HG02981 (cell line): ENCODE data around the gene ALKBH5.
"Not testable (repeated sequence)": the region's sequence is repeated elsewhere in the genome, so short reads cannot be mapped to it uniquely, and the experiment has no call there.

ENCODE experiments used
- ATAC-seq: cut with Tn5 transposase; IDR thresholded peaks from one replicate; pipeline ENCODE4 v1.9.1; 2021; ENCODE audit warnings: mild to moderate bottlenecking, moderate library complexity; ENCODE audit not compliant: unreplicated experiment

The ALKBH5 gene

DNA sequence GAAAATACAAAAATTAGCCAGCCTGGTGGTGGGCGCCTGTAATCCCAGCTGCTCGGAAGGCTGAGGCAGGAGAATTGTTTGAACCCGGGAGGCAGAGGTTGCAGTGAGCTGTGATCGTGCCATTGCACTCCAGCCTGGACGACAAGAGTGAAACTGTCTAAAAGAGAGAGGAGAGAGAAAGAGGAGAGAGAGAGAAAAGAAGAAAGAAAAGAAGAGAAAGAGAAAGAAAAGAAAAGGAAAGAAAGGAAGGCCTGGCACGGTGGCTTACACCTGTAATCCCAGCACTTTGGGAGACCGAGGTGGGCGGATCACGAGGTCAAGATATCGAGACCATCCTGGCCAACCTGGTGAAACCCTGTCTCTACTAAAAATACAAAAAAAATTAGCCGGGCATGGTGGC lies 33.3 kb downstream of the ALKBH5 start:
- ATAC-seq, result not testable (repeated sequence)

DNA sequence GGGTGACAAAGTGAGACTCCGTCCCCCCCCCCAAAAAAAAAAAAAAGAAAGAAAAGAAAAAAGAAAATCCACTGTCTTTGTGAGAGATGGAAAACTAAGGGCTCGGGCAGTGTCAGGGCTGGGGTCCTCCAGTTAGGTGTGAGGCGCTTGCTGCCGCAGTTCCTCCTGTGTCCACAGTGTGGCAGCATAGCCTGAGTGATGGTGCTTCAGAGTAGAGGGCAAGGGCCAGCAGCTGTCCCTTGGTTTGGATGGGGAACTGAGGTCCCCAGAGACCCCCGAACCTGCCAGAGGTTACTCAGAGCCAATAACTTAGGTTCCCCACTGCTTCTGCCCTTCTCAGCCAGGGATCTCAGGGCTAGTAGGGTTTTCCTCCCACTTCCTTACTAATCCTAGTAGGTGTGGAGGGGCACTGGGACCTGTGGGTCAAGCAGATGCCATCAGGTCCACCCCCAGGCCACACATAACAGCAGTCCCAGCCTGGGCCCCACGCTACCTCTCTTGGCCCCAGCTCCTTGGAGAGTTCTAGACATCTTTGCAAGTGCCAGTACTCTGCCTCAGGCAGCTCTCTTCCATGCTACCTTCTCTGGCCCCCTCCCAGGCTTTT lies 33.9 kb downstream of the ALKBH5 start:
- no peak for ATAC-seq

DNA sequence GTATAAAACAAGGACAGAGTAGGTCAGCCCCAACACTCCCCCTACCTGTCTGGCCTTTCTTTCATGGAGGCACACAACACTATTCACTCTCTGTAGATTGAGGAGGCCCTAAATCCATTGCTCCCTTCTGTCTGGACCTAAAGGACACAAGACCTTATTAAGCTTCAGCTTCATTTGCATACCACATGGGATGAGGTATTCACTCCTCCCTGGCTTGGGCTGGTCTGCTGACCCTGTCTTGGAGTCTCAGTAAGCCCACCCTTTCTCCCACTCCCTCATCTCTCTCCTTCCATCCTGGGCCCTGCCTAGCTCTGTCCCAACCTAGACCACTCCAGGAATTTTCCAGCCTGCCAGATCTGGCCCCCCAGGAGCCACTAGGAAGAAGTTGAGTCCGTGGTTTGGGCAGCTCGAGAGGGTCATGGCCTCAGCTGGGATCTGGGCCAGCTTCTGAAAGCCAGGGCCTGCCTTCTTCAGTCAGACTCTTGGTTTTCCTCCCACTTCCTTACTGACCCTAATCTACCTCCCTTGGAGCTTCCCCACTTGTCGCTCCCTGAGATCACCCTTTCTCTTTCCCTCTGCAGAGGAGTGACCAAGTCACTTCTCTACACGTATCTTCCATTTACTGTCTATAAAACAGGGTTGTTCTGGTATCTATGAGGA lies 35.3 kb downstream of the ALKBH5 start:
- ATAC-seq, result no peak

DNA sequence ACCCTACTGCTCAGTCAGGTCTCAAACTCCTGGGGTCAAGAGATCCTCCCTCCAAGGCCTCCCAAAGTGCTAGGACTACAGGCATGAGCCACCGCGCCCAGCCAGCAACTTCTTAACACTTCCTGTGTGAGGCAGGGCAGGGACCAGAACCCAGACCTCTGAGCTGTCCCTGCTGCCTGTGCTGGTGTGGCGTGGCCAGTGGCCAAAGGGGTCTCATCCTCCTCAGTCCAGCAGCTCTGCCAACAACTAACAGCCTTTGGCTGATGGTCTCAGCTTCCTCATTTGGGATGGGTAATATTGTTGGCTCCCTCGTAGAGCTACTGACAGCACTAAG lies 40.4 kb downstream of the ALKBH5 start:
- no peak for ATAC-seq

DNA sequence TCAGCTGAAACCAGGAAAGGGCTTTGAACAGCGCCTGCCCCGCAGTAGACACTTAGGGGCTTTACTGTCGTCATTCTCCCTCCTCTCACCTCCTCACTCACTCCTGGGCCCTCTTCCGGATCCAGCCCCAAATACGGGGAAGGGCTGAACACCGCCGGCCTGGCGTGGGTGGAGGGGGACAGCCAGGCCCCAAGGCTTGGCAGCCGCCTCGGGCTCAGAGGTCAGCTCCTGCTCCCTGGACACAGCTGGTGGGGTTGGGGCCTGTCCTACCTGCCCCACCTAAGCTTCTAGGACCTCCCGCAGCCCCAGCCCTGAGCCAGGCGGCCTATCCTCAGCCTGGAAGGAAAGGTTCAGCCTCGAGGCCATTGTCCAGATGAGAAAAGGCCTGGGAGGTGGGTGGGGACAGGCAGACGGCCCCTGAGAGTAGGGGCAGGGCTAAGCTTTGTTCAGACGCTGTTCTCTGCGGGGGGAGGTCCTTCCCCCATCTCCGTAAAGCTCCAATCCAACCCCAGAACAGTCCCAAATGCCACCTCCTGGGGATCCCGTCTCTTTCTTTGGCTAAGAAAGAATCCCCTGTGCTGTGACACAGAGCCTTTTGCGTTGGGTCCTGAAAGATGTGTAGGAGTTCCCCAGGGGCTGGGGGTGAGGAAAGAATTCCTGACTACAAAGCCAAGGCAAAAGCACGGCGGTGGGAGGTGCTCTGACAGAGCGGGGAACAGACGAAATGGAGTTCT lies 40.9 kb downstream of the ALKBH5 start:
- ATAC-seq, result no peak

DNA sequence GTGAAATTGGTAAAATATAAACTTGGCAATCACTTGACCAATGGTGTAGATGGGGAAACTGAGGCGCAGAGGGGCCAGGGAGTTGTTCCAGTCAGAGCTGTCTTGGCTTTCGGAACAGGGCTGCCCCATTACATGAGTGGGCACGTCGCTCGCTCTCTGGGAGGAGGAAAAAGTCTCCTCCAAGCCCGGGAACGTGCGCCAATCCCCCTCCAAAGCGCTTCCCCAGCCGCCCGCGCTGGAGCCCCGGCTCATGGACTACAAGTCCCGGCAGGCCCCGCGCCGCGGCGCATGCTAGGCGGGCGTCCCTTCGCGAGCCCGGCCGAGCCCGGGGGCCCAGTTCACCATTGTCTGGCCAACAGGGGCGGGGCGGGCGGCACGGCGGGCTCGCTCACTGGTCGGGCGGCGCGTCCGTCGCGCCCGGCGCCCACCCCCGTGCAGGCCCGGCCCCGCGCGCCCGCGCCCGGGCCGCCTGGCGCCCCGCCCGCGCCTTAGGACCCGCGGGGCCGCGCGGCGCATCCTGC lies 41.6 kb downstream of the ALKBH5 start, which contains the start of gene LLGL1:
Gene LLGL1 (plus strand): TSS at position 515 of the 521 bp plus-strand sequence. CDS start 48 bp downstream, outside the sequence.
- ATAC-seq, result peak; percentile 93

DNA sequence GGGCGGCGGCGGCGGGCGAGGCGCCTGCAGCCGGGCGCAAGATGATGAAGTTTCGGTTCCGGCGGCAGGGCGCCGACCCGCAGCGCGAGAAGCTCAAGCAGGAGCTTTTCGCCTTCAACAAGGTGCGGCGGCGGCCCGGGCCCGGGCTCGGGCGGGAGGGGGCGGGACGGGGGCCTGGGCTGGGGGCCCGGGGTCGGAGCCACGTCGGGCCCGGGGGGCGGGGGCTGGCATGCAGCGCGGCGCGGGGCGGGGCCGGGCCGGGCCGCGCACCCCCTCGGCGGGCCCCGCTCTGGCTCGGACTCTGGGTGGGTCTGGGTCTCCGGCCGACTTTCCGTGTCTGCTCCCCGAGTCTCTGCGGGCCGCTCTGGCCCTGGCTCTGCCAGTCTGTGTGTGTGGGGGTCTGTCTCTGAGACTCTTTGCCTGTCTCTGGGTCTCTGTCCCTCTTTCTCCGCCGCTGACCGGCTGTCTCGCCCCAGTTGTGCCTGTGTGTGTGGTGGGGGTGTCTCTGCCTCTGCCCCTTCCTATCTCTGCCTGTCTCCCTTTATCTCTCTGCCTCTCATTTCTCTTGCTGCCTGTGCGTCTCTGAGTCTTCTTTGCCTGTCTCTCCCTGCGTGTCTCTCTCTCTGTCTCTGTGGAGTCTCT lies 42.1 kb downstream of the ALKBH5 start:
- peak; percentile 17 for ATAC-seq

DNA sequence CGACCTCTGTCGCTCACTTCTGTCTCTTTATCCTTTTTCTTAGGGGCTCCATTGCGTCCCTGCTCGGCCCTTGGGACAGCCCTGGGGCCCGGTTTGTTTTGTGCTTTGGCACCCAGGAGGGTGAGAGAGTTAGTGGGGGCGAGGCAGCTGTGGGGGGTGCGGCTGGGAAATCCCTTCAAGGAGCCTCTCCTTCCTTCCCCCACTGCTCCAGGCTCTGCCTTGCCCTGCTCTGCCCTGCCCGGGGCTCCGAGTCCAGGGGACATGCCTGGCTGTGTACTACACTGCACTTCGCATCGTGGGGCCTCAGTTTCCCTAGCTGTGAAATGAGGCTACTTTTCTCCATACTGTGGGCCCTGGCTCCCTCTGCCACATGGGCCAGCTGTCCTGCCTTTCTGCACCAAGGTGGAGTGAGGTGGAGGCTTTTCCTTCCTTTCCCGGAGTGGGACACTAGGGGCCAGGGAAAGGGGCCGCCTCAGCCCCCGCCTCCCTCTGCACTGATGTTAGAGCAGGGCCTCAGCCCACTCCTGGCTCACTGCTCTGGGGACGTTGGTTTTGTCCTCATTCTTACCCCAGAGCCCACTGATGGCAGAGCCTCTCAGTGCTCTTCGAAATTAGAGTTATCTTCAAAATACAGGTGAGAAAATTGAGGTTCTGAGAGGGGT lies 42.8 kb downstream of the ALKBH5 start:
- ATAC-seq, result no peak

DNA sequence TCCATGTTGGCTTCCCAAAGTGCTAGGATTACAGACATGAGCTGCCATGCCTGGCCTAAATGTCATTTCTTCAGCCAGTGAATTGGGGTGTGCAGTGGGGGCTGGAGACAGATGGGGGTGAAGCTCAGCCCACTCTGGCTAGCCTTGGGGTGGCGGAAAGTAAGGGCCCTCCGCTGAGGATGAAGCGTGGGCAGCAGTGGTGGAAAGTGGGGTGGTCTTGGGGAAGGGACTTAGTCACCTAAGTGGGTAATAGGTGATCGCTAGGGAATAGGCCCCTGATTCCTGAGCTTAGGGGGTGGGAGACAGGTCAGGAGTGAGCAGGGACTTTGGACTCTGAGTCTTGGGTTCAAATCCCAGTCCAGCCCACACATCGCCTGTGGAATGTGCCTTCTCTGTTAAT lies 44.0 kb downstream of the ALKBH5 start:
- no peak for ATAC-seq

DNA sequence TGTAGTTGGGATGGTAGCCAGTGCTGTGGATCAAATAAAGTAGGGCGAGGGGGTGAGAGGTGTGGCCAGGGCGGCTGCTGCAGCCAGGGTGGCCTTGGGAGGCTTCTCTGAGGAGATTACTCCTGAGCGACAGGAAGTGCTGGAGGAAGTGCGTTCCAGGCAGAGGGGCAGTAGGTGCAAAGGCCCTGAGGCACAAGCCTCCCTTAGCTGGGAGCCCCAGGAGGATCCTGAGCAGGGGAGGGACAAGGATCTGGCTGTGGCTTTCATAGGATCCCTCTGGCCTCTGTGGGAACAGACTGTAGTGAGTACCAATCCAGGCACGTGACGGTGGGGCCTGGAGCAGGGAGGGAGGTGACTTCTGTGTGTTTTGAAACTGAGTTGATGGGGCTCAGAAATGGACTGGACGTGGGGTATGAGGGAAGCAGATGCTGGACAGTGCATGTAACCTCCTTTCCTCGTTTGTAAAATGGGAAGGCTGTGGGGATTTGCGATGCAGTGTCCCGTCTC lies 44.6 kb downstream of the ALKBH5 start:
- no peak for ATAC-seq

DNA sequence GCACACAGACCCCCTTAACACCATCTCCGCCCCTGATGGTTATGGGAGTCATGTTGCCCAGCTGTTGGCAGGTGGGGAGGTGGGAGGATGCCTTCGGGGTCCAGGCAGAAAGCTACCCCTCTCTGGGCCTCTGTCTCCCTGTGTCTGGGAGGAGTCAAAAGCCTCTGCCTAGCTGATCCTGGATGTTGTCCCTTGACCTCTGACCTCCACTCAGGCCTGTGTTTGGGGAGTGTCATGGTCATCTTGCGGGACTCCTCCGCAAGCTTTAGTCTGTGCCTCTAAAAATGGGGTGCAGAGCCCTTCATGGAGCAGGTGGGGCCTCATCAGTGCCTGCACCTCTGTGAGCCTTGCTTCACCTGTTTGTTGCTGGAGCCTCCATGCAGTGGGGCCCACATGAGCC lies 45.6 kb downstream of the ALKBH5 start:
- ATAC-seq, result no peak

DNA sequence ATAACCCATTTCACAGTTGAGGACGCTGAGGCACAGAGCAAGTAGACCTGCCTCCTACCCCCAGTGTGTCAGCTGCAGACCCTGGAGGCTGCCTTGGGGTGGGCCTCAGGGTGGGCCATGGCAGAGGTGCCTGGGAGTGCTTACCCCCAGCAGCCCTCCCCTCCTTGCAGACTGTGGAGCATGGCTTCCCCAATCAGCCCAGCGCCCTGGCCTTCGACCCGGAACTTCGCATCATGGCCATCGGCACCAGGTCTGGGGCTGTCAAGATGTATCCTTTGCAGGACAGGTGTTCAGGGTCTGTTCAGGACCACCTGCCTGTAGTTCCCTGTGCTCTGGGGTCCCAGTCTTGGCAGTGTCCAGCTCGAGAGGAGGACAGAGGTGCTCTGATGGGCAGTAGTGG lies 46.1 kb downstream of the ALKBH5 start:
- ATAC-seq, result no peak

DNA sequence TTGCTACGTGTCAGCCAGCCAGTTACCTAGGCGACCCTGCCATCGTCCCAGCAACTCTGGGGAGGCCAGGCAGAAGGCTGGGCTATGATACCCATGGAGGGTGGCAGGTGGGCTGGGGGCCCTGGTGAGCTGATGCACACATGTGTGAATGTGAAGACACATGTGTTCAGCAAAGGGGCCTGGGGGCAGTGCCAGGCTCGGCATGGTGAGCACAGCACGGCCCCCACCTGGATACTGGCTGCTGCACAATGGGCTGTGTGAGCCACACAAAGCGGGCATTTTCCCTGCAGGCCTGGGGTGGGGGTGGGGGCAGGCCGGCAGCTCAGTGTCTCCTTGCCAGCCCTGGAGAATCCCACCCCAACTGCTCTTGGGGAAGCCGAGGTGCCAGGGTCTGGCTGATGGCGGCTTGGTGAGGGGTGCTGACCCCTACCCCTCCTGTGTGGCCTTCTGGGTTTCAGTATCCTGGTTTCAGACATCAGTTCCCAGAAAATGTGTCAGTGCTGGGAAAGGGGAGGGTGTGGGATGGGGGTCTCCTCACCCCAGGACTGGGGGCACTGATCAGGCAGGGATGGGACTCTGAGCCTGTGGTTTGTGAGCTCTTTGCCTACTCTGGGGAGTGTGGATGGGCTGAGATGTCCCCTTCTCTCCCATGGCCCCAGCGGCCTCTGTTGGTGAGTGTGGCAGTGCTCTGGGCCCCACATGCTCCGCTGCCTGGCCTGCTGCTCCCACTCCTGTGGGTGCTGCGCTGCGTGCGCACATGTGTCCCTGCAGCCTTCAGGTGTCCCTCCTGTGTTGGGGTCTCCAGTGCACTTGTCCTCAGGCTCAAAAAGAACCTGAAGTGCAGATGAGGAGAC lies 46.9 kb downstream of the ALKBH5 start:
- ATAC-seq, result no peak

DNA sequence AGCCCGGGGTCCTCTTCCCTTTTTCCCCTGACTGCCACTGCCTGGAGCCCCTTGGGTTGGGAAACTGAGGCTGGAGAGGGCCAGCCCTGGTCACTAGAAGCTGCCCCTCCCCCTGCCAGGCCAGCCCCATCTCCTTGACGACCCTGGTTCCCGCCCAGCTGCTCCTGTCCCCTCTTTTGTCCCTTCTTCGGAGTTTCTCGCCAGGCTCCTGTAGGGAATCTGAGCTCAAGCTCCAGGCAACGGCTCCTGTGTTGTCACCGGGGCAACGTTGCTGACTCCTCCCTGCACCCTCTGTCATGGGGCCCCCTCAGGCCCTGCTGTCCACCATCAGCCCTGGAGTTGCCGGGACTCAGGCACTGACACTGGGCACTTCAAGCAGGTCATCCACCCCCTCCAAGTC lies 47.5 kb downstream of the ALKBH5 start:
- no peak for ATAC-seq

DNA sequence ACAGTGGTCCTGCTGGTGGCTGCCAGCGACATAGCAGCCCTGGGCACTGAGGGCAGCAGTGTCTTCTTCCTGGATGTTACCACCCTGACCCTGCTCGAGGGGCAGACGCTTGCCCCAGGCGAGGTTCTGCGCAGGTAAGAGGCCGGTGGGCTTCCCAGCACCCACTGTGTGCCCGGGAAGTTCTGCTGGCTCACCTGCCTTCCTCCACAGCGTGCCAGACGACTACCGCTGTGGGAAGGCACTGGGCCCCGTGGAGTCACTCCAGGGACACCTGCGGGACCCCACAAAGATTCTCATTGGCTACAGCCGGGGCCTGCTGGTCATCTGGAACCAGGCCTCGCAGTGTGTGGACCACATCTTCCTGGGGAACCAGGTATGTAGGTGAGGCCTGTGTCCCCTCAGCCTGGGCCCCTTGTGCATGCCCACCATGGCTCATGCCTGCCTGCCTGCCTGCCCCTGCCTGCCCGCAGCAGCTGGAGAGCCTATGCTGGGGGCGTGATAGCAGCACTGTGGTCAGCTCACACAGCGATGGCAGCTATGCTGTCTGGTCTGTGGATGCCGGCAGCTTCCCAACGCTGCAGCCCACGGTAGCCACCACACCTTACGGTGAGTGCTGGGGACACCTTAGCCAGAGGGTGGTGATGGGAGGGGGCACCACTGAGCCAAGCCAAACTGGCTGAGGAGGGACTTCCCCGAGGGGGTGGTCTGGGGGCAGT lies 50.3 kb downstream of the ALKBH5 start:
- no peak for ATAC-seq

DNA sequence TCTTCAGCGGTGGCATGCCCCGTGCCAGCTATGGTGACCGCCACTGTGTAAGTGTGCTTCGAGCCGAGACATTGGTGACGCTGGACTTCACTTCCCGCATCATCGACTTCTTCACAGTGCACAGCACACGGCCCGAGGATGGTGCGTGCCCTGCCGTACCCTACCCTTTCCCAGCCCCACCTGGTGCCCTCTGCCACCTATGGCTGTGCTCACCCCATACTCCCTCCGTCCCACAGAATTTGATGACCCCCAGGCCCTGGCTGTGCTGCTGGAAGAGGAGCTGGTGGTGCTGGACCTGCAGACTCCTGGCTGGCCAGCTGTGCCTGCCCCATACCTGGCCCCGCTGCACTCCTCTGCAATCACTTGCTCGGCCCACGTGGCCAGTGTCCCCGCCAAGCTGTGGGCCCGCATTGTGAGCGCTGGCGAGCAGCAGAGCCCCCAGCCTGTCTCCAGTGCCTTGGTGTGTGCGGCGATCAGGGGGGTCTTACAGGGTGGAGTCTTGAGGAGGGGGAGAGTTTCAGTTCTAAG lies 51.3 kb downstream of the ALKBH5 start:
- ATAC-seq, result no peak

DNA sequence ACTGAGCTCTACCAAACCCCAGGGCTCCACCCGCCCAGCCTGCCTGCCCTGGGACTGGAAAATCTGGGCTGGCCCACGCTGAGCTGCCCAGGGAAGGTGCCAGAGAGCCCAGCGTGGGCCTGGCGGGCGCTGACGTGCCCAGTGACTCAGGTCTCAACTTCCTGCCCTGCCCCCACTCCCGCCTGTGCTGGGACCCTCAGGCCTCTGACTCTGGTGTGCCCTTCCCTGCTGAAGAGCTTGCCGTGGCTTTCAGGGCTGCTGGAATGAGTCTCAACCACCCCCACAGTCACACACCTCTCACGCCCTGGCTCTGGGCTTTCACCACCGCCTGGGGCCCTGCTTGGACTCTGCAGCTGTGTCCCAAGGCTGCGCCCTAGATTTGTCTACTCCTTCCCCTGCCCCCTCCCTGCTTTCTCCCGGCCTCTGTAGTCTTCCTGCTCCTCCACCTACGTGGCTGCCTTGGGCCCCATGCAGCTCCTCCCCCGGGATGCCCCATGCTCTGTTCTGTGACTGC lies 52.2 kb downstream of the ALKBH5 start:
- no peak for ATAC-seq

DNA sequence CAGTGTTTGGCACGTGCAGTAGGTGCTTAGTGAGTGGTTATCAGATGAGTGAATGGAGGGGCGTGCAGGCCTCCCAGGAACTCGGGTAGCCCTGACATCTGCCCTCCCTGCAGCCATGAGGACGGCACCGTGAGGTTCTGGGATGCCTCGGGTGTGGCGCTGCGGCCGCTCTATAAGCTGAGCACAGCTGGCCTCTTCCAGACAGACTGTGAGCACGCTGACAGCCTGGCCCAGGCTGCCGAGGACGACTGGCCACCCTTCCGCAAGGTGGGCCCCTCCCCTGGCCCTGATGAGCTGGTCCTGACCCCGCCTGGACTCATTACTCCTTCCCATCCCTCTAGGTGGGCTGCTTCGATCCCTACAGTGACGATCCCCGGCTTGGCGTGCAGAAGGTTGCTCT lies 52.9 kb downstream of the ALKBH5 start:
- no peak for ATAC-seq

DNA sequence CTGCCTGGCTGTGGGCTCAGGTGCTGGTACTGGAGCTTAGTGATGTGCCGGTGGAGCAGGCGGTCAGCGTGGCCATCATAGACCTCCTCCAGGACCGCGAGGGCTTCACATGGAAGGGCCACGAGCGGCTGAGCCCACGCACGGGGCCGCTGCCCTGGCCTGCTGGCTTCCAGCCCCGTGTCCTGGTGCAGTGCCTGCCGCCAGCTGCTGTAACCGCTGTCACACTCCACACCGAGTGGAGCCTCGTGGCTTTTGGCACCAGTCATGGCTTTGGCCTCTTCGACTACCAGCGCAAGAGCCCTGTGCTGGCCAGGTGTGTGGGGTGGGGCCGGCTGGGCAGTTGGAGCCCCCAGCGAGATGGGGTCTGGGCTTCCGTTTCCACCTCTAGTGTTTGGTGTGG lies 53.8 kb downstream of the ALKBH5 start:
- ATAC-seq, result no peak
